Left renal pelvis (tissue), 4 donors: ENCODE data around the gene PEAK3. TPM values are rescaled to one million over a fixed set of nuclear protein-coding genes. Genes with fewer than 3 reads are reported as not detected.

ENCODE experiments used
- DNase-seq, 4 donors: peaks; one replicate each; pipeline ENCODE4 v3.0.0-alpha.2; 2013; ENCODE audit warnings: low read depth in 4 of 4, low spot score in 3 of 4
- polyA plus RNA-seq, 4 donors: library from polyadenylated mRNA; unstranded; fragments of 120-200 nt; gene quantifications; one replicate each; pipeline ENCODE4 v1.2.1, GENCODE V29; 2013; ENCODE audit not compliant: insufficient read length in 4 of 4

The PEAK3 gene
- polyA plus RNA-seq, 4 donors = 0.07 to 0.14 (median 0.11) TPM; not detected in 1

- DNase-seq = no peak
These were observed 28.6 kb downstream of the PEAK3 start for GRCh38 chr19:2253106-2254063.

DNA sequence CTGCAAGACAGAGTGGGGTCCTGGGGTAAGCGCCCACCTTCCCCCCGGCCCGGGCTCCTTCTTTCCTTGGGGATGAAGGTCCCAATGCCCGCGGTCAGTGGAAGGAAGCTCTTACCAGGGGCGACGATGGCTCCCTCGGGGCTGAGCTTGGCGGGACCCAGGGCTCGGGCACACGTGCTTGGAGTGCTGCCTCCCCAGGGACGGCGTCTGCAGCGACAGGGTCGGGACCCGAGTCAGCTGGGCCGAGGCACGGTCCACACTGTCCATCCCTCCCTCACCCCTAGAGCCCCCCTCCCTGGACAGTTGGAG lies 29.2 kb downstream of the PEAK3 start:
- DNase-seq = no peak

- no peak for DNase-seq
These were observed 29.7 kb downstream of the PEAK3 start for GRCh38 chr19:2252055-2252796.

DNA sequence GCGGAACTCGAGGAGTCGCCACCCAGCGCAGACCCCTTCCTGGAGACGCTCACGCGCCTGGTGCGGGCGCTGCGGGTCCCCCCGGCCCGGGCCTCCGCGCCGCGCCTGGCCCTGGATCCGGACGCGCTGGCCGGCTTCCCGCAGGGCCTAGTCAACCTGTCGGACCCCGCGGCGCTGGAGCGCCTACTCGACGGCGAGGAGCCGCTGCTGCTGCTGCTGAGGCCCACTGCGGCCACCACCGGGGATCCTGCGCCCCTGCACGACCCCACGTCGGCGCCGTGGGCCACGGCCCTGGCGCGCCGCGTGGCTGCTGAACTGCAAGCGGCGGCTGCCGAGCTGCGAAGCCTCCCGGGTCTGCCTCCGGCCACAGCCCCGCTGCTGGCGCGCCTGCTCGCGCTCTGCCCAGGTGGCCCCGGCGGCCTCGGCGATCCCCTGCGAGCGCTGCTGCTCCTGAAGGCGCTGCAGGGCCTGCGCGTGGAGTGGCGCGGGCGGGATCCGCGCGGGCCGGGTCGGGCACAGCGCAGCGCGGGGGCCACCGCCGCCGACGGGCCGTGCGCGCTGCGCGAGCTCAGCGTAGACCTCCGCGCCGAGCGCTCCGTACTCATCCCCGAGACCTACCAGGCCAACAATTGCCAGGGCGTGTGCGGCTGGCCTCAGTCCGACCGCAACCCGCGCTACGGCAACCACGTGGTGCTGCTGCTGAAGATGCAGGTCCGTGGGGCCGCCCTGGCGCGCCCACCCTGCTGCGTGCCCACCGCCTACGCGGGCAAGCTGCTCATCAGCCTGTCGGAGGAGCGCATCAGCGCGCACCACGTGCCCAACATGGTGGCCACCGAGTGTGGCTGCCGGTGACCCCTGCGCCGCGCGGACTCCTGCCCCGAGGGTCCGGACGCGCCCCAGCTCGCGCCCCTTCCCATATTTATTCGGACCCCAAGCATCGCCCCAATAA lies 30.6 kb downstream of the PEAK3 start:
- DNase-seq = no peak

GRCh38 chr19:2250766-2251105 lies 31.2 kb downstream of the PEAK3 start:
- DNase-seq = no peak

DNA sequence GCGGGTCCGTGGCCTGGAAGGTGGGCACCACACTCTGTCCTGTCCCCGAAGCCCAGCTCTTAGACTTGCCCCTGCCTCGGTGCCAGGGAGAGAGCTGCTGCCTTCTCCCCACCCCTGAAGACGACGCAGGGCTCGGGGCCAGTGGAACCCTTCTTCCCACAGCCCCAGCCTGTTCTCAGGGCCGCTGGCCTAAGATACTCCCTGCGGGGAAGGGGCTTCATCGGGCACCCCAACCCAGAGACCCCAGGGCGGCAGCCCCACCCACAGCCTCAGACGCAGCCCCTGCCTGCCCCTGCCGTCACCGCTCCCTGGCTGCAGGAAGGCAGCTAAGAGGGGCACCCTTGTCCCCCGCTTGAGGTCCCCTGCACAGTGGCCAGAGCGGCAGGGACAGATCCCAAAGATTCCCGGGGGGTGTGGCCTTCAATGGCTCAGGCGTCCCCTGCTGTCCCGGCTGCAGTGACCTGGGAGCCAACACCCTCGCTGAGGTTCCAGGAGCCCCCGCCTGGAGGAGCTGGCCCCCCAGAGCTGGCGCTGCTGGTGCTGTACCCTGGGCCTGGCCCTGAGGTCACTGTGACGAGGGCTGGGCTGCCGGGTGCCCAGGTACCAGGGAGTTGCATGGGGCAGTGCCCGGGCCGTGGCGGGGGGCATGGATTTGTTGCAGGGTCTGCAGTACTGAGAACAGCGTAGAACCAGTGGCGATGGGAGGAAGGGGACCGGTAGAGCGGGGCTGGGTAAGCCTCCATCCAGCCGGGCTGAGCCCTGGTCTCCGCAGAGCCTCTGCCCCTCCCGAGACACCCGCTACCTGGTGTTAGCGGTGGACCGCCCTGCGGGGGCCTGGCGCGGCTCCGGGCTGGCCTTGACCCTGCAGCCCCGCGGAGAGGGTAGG lies 31.9 kb downstream of the PEAK3 start:
- no peak for DNase-seq

DNA sequence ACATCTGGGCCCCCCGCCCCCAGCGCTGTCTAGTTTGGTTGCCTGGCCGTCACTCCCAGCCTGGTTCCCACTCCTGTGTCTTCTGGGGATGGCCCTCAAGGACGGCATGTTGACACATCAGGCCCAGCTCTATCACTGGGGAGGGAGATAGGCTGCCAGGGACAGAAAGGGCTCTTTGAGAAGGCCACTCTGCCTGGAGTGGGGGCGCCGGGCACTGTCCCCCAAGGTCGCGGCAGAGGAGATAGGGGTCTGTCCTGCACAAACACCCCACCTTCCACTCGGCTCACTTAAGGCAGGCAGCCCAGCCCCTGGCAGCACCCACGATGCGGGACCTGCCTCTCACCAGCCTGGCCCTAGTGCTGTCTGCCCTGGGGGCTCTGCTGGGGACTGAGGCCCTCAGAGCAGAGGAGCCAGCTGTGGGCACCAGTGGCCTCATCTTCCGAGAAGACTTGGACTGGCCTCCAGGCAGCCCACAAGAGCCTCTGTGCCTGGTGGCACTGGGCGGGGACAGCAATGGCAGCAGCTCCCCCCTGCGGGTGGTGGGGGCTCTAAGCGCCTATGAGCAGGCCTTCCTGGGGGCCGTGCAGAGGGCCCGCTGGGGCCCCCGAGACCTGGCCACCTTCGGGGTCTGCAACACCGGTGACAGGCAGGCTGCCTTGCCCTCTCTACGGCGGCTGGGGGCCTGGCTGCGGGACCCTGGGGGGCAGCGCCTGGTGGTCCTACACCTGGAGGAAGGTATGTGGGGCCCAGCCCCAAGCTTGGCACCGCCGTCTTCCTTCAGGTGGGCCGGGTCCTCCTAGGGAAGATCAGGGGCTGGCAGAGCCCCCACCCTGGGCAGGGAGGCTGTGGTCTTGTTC lies 32.7 kb downstream of the PEAK3 start, which contains the start of gene AMH:
TSS of gene AMH (plus strand) at position 314 of the 857 bp plus-strand sequence. CDS start at position 324, 10 bp downstream.
- no peak for DNase-seq

DNA sequence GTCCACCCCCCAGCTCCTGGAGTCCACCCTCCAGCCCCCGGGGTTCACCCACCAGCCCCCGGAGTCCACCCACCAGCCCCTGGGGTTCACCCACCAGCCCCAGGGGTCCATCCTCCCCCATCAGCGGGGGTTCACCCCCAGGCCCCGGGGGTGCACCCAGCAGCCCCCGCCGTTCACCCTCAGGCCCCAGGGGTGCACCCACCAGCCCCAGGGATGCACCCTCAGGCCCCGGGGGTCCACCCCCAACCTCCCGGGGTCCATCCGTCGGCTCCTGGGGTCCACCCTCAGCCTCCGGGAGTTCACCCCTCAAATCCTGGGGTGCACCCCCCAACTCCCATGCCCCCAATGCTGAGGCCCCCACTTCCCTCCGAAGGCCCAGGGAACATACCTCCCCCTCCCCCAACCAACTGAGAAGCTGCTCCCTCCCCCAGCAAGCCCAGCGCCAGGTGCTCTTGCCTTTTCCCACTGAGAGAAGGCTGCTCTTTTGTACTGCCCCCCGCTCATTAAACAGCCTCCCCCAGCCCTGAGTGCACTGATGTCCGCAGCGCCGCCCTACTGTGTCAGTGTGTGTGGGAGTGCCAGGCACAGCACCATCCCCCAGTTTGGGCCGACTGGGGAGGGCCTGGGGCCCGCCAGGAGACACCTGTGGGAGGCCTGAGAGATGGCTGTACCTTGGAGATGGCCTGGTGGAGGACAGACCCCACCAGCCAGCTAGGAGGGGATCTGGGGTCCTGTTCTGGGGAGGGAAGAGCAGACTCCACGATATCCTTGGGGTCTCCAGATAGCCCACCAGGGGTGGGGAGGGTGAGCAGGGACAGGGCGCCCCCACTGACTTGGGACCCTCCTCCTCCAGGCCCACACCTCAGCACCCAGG lies 33.6 kb downstream of the PEAK3 start:
- DNase-seq = no peak

GRCh38 chr19:2247433-2248101 lies 34.4 kb downstream of the PEAK3 start:
- no peak for DNase-seq

- DNase-seq = no peak
These were observed 35.1 kb downstream of the PEAK3 start for GRCh38 chr19:2246801-2247361.

DNA sequence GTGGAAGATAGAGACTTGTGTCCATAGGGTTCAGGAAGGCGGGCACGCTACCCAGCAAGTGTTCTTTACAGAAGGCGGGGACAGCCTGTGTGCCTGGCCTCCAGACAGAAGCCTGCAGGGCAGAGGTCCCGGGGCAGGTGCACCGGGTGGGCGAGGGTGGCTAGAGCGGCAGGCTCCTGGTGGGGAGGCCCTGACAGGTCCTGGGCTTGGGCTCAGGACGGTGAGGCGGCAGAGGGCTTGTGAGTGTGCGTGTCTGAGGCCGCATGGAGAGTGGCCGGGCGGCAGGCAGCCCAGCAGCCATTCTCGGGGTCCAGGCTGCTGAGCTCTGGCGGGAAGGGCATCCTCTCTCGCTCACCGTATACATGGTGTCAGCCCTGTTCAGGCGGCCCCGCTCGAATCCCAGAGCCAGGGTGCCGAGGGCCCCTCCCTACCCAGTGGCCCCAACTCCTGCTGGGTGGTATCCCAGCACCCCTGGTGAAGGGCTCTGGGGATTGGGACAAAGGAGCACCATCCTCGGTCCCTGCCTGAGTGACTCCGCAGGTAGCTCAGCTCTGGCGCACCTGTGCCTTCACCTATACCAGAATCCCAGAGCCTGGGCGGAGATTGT lies 35.9 kb downstream of the PEAK3 start:
- no peak for DNase-seq

DNA sequence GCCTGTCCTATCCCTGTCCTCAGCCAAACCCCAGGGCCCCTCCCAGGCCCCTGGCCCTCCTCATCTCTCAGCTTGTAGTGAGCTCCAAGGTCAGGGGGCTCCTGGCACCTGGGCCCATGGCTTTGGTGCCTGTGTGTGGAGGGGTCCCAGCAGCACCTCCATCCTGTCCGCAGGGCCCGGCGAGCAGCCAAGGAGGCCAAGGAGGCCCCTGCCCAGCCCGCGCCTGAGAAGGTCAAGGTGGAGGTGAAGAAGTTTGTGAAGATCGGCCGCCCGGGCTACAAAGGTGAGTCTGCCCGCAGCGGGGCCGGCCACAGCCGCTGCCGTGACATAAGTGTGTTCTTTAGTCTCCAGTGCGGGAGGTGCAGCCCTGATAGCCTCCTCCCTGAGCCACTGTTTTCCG lies 36.7 kb downstream of the PEAK3 start:
- DNase-seq = no peak

- no peak for DNase-seq
These were observed 37.5 kb downstream of the PEAK3 start for GRCh38 chr19:2244486-2244885.

DNA sequence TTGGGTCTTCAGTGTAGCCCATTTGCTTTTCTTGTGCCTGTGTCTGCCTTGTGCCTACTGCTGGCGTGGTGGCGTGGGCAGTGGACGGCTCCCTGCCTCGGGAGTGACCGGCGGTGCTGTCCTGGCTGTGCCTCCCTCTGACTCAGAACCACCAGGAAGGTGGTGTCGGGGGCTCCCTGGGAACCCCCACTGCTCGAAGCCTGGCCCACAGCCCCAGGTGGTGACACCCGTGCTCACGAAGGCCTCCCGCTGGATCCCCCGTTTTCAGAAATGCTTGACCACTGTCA lies 37.9 kb downstream of the PEAK3 start:
- no peak for DNase-seq

GRCh38 chr19:2243274-2244124 lies 38.5 kb downstream of the PEAK3 start:
- DNase-seq = no peak

DNA sequence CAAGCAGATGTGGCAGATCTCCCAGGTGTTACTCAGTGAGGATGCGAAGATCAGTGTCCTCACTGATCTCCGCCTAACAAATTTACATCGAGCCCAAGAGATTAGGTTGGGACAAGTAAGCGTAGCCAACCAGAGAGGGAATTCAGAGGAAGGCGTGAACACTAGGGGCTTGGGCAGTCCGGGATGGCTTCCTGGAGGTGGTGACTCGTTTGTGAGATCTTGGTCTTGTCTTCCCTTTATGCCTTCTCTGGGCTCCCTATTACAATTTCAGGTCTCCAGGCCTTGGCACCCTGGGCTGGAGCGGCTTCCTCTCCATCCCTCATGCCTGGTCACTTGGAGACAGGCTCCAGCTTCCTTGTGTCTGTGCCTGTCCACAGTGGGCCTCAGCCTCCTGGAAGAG lies 39.2 kb downstream of the PEAK3 start:
- DNase-seq = no peak
